K562 (cell line): ENCODE data around the gene LRP1-AS. TPM values are rescaled to one million over a fixed set of nuclear protein-coding genes. Genes with fewer than 3 reads are reported as not detected.

Source experiments
- ATAC-seq: fragments of 200-7000 bp; cut with Tn5 transposase; 3 replicates; pipeline ENCODE4 v1.9.1; 2020; ENCODE audit warnings: moderate library complexity
- BruUV-seq: library from RNA; stranded (reverse); fragments of 400-500 nt; replicated peaks from 2 replicates; lab custom pipeline; 2021; lab: Mats Ljungman, UMichigan
- CTCF ChIA-PET: fragments of 300-600 bp; formaldehyde crosslinking; extraction: SDS; loops from one replicate; lab custom pipeline; 2021; ENCODE audit warnings: low intra/inter-chr PET ratio; lab: Yijun Ruan, JAX
- POLR2A ChIA-PET: fragments of 300-600, 350-650 bp; sonication (Branson Sonifier 250); formaldehyde crosslinking; extraction: SDS; loops from one replicate; lab custom pipeline; 2021; ENCODE audit warnings: antibody characterized with exemption, inconsistent platforms; lab: Yijun Ruan, JAX
- DNase-seq, 4 experiments: peaks; one replicate each; pipeline versions ENCODE4 v3.0.0 to v3.0.0-alpha.2; 2011 to 2018; ENCODE audit warnings: low spot score in 3 of 4, mixed read lengths in 3 of 4; ENCODE audit errors: extremely low read depth in 1 of 4
- FAIRE-seq: peaks from 2 replicates; lab custom pipeline; 2011; peaks lifted over from hg19 to GRCh38; lab: Jason Lieb, UNC
- H2AFZ ChIP-seq: 2 replicates; pipeline ENCODE4 v1.6.0; 2011; ENCODE audit warnings: low read depth, low read length, control low read depth, inconsistent platforms
- H3K27ac ChIP-seq: fragments of 200-600 bp; 3 replicates; pipeline ENCODE4 v1.8.0; 2011; ENCODE audit warnings: low read depth, mild to moderate bottlenecking, control low read depth, inconsistent platforms, low read length, moderate library complexity, mixed read lengths; ENCODE audit errors: extremely low read depth
- H3K27me3 ChIP-seq, 2 experiments: fragments of 300-600 bp in 1 of 2; 2 replicates in 1 of 2; 3 replicates in 1 of 2; pipeline versions ENCODE4 v1.6.0 to v1.8.0; 2011; ENCODE audit warnings: inconsistent platforms in 2 of 2, low read length in 2 of 2, mild to moderate bottlenecking in 1 of 2, mixed read lengths in 1 of 2, moderate library complexity in 1 of 2; ENCODE audit not compliant: control insufficient read depth in 2 of 2, insufficient read depth in 2 of 2
- H3K36me3 ChIP-seq: fragments of 300-600 bp; 3 replicates; pipeline ENCODE4 v1.8.0; 2011; ENCODE audit warnings: mild to moderate bottlenecking, low read length, inconsistent platforms; ENCODE audit not compliant: control insufficient read depth, insufficient read depth
- H3K4me1 ChIP-seq, 2 experiments: fragments of 200-600 bp in 1 of 2; replicated peaks in 1 of 2; 2 replicates in 1 of 2; 3 replicates in 1 of 2; pipeline versions ENCODE4 v1.5.1 to v1.8.0; 2011; ENCODE audit warnings: inconsistent platforms in 2 of 2, low read length in 2 of 2, mild to moderate bottlenecking in 1 of 2, mixed read lengths in 1 of 2, moderate library complexity in 1 of 2; ENCODE audit not compliant: control insufficient read depth in 2 of 2, insufficient read depth in 2 of 2
- H3K4me2 ChIP-seq: 2 replicates; pipeline ENCODE4 v1.6.1; 2011; ENCODE audit warnings: low read length, control low read depth, inconsistent platforms, mixed read lengths; ENCODE audit not compliant: insufficient read depth
- H3K4me3 ChIP-seq: fragments of 200-600 bp; sonication (generic), shearing (Covaris generic); 2 replicates; pipeline ENCODE4 v1.5.1; 2016; ENCODE audit warnings: control low read depth, inconsistent platforms
- H3K79me2 ChIP-seq: fragments of 200-600 bp; 3 replicates; pipeline ENCODE4 v1.8.0; 2011; ENCODE audit warnings: low read length, inconsistent platforms; ENCODE audit not compliant: control insufficient read depth, insufficient read depth
- H3K9ac ChIP-seq, 2 experiments: 2 replicates each; pipeline versions ENCODE4 v1.6.0 to v1.6.1; 2011; ENCODE audit warnings: low read depth in 2 of 2, low read length in 2 of 2, control low read depth in 1 of 2, inconsistent platforms in 1 of 2, mild to moderate bottlenecking in 1 of 2, mixed read lengths in 1 of 2; ENCODE audit not compliant: insufficient read depth in 1 of 2
- H3K9me1 ChIP-seq: one replicate; pipeline ENCODE4 v1.6.0; 2011; ENCODE audit warnings: inconsistent platforms, mild to moderate bottlenecking, low read length, moderate library complexity; ENCODE audit not compliant: control insufficient read depth, insufficient read depth
- H3K9me3 ChIP-seq: replicated peaks from 2 replicates; pipeline ENCODE4 v1.5.1; 2011; ENCODE audit warnings: low read depth, low read length, inconsistent platforms; ENCODE audit not compliant: control insufficient read depth, insufficient read depth
- H4K20me1 ChIP-seq: replicated peaks from 2 replicates; pipeline ENCODE4 v1.6.1; 2011; ENCODE audit warnings: low read length, inconsistent platforms, mixed read lengths; ENCODE audit not compliant: control insufficient read depth, insufficient read depth
- CBFA2T3 ChIP-seq: fragments of 450-650 bp; IDR thresholded peaks from 2 replicates; pipeline ENCODE4 v1.6.1; 2017
- CEBPG ChIP-seq, 3 experiments: fragments of 200-800 bp in 1 of 3; sonication (Bioruptor generic) in 1 of 3; sonication (generic) in 1 of 3; formaldehyde crosslinking in 1 of 3; IDR thresholded peaks in 2 of 3; conservative IDR thresholded peaks in 1 of 3; 2 replicates each; pipeline versions ENCODE4 v1.6.1 to v1.8.0; 2016 to 2022; ENCODE audit warnings: missing compliant biosample characterization in 2 of 3, missing genetic modification characterization in 2 of 3, mild to moderate bottlenecking in 1 of 3, missing genetic modification reagents in 1 of 3
- ELF4 ChIP-seq: fragments of 450-650 bp; formaldehyde crosslinking; IDR thresholded peaks from 2 replicates; pipeline ENCODE4 v1.4.0; 2022; ENCODE audit warnings: missing genetic modification characterization
- KHSRP ChIP-seq: fragments of 450-650 bp; IDR thresholded peaks from 2 replicates; pipeline ENCODE4 v1.6.1; 2017
- RBM22 ChIP-seq: fragments of 200-400 bp; formaldehyde crosslinking; IDR thresholded peaks from 2 replicates; pipeline ENCODE4 v1.6.1; 2018; ENCODE audit warnings: low read length, low read depth; ENCODE audit not compliant: poor library complexity, severe bottlenecking
- RBM39 ChIP-seq: fragments of 200-400 bp; formaldehyde crosslinking; optimal IDR thresholded peaks from 2 replicates; pipeline ENCODE3; 2018; ENCODE audit warnings: low read depth, low read length
- SMAD2 ChIP-seq: fragments of 150-350 bp; IDR thresholded peaks from 2 replicates; pipeline ENCODE4 v1.6.1; 2014; ENCODE audit warnings: low read depth, mild to moderate bottlenecking, low read length
- SMARCB1 ChIP-seq: IDR thresholded peaks from 2 replicates; pipeline ENCODE4 v1.6.1; 2011; ENCODE audit warnings: improper control_type of control experiment, low read depth; ENCODE audit not compliant: insufficient read length
- SMARCE1 ChIP-seq: fragments of 450-650 bp; IDR thresholded peaks from 2 replicates; pipeline ENCODE4 v1.7.1; 2016; ENCODE audit warnings: mild to moderate bottlenecking
- SRSF7 ChIP-seq: fragments of 200-400 bp; formaldehyde crosslinking; optimal IDR thresholded peaks from 2 replicates; pipeline ENCODE3; 2017; ENCODE audit warnings: mild to moderate bottlenecking, low read depth, low read length
- TAL1 ChIP-seq: fragments of 450-650 bp; IDR thresholded peaks from 2 replicates; pipeline ENCODE4 v1.6.1; 2016; ENCODE audit warnings: mild to moderate bottlenecking
- ZNF133 ChIP-seq: fragments of 250-450 bp; sonication (Bioruptor Pico); IDR thresholded peaks from 2 replicates; pipeline ENCODE4 v1.4.0; 2020; ENCODE audit warnings: mild to moderate bottlenecking
- ZNF324 ChIP-seq: fragments of 250-450 bp; sonication (Bioruptor Pico); IDR thresholded peaks from 2 replicates; pipeline ENCODE4 v1.4.0; 2020; ENCODE audit warnings: mild to moderate bottlenecking
- ZNF561 ChIP-seq: fragments of 450-650 bp; formaldehyde crosslinking; conservative IDR thresholded peaks from 2 replicates; pipeline ENCODE4 v1.4.0; 2020; ENCODE audit warnings: mild to moderate bottlenecking, moderate library complexity
- ZNF583 ChIP-seq: fragments of 250-450 bp; sonication (Bioruptor Pico); IDR thresholded peaks from 2 replicates; pipeline ENCODE4 v1.4.0; 2020
- WGBS: fragments of 100-300 bp; shearing (Covaris generic); methylation state at CpG from one replicate; pipeline ENCODE4 v1.1.6; 2016; ENCODE audit warnings: low coverage, mixed read lengths; ENCODE audit not compliant: insufficient coverage; ENCODE audit errors: missing lambda C conversion rate; 5-methylcytosine and 5-hydroxymethylcytosine counted together
- in situ Hi-C: fragments of 300-500 bp; cut with MboI; formaldehyde crosslinking; loops from 4 replicates; pipeline ENCODE4 v1.15.0; 2018; ENCODE audit warnings: inconsistent platforms, mixed read lengths
- intact Hi-C: fragments of 100-400 bp; cut with micrococcal nuclease; formaldehyde crosslinking; loops from 2 replicates; pipeline ENCODE4 v1.14.2; 2022
- polyA plus RNA-seq, 8 experiments: library from polyadenylated mRNA; depleted of rRNA in 4 of 8; stranded (reverse) in 5 of 8; unstranded in 3 of 8; fragments of >200 nt; fragmentation: Nextera tagmentation in 2 of 8; fragmentation: Illumina TruSeq in 1 of 8; extraction: Ambion mirVana in 2 of 8; extraction: Trizol in 1 of 8; gene quantifications; 2 replicates each; pipeline versions ENCODE4 v1.2.1 to v1.2.3, GENCODE V29; 2011 to 2014; ENCODE audit warnings: inconsistent platforms in 1 of 8, missing spikeins in 1 of 8
- total RNA-seq, 7 experiments: library from RNA; depleted of rRNA in 6 of 7; stranded (reverse); fragments of >200 nt in 6 of 7; fragmentation: Illumina TruSeq in 2 of 7; extraction: Trizol in 2 of 7; gene quantifications; 2 replicates each; pipeline versions ENCODE4 v1.2.1 to v1.2.3, GENCODE V29; 2011 to 2021; ENCODE audit warnings: low replicate concordance in 1 of 7
- TF ChIP-seq, protein P1 (sequence below): fragments of 250-450 bp; sonication (Bioruptor Pico); IDR thresholded peaks from 2 replicates; pipeline ENCODE4 v1.9.0; 2021; ENCODE audit warnings: mild to moderate bottlenecking, inconsistent platforms
- TF ChIP-seq, protein P2 (sequence below): sonication (generic); IDR thresholded peaks from 2 replicates; pipeline ENCODE4 v1.6.1; 2016
- TF ChIP-seq, protein P3 (sequence below): fragments of 450-650 bp; formaldehyde crosslinking; IDR thresholded peaks from 2 replicates; pipeline ENCODE4 v1.4.0; 2022; ENCODE audit warnings: missing genetic modification characterization

Gene LRP1-AS
- total and polyA plus RNA-seq, 9 of the 15 experiments (the other 6 are each of a cell fraction or from before 2014, with no cell fraction given): not detected

DNA sequence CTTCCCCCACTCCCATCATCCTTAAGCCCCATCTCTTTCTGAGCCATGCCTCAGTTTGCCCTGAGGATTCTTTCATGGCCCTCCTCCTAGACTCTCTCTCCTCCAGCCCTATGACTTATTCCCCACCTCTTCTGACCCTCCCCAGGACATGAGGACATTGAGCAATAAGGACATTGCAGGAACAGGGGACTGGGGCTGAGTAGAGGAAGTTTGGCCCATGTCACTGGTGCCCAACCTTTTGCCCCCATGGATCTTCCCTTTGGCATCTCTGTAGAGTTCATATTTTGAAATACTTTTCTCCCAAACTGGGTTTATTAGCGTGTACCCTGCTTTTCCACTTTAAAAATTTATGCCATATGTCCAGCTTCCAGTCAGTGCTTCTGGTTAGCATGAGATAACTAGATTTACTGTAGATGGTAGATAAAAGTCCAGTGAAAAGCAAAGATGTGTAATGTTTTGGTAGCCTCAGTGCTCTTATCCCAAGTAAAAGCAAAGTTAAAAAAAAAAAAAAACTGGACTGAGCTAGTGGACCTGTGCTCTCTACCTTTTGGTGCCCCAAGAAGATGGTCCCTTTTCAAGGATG is 6.1 kb upstream of the LRP1-AS start:
- ChIA-PET CTCF (no interaction called here), POLR2A (interaction anchor here (0.7 kb wide), 1 partner anchor 465 kb away, joined by 3 read pairs; the partner anchor contains the start of gene PTGES3)
- H3K79me2 ChIP-seq: no peaks in the 10 kb centered on the region
- DNase-seq (no peak), FAIRE-seq (no peak), ATAC-seq (no peak)
- intact Hi-C loops: no loop called here
- H2AFZ ChIP-seq: no peak overlapping the region
- no peak overlapping the region for H3K4me3 ChIP-seq
- 8% methylated on average over 1 of the region's 1 CpG for WGBS
- H3K27me3 ChIP-seq: peaks cover 13 to 21% of the 10 kb centered on the region in 2 experiments; a peak in 4 of 5 replicates
- no peak overlapping the region for H3K27ac ChIP-seq
- in situ Hi-C loops: no loop called here
- no peak overlapping the region for H3K4me2 ChIP-seq
- H3K36me3 ChIP-seq: no peaks in the 10 kb centered on the region
- BruUV-seq: no TSS peak
- H3K4me1 ChIP-seq: peaks cover 8 to 11% of the 10 kb centered on the region in 2 experiments
- H3K9ac ChIP-seq: no peak overlapping the region; a peak in 1 of 4 replicates
- no peaks in the 10 kb centered on the region for H3K9me1 ChIP-seq
- H4K20me1 ChIP-seq: no peaks in the 10 kb centered on the region
- H3K9me3 ChIP-seq: no peaks in the 10 kb centered on the region
- TF ChIP-seq TAL1 (0 out of 2 replicates have a peak, but pooled peaks have one; percentile 13), ELF4 (CRISPR knock-in tag) (no peak), ZNF561 (no peak), ZNF324 (CRISPR knock-in tag) (no peak), SMARCE1 (no peak), ZNF583 (no peak), ZNF133 (CRISPR knock-in tag) (no peak), SRSF7 (no peak), KHSRP (no peak), RBM22 (no peak), CEBPG (CRISPR knock-in tag; IDR thresholded peaks at IDR 0.05) (no peak), CEBPG (tag; conservative IDR thresholded peaks at IDR 0.05 in 1 of 2, IDR thresholded peaks at IDR 0.05 in 1 of 2) (peak in 1 of 2 experiments; percentile 36; a peak in 1 of 4 replicates), SMARCB1 (no peak), SMAD2 (no peak), RBM39 (no peak), CBFA2T3 (peak; percentile 35)
- TF ChIP-seq, protein P1, sequence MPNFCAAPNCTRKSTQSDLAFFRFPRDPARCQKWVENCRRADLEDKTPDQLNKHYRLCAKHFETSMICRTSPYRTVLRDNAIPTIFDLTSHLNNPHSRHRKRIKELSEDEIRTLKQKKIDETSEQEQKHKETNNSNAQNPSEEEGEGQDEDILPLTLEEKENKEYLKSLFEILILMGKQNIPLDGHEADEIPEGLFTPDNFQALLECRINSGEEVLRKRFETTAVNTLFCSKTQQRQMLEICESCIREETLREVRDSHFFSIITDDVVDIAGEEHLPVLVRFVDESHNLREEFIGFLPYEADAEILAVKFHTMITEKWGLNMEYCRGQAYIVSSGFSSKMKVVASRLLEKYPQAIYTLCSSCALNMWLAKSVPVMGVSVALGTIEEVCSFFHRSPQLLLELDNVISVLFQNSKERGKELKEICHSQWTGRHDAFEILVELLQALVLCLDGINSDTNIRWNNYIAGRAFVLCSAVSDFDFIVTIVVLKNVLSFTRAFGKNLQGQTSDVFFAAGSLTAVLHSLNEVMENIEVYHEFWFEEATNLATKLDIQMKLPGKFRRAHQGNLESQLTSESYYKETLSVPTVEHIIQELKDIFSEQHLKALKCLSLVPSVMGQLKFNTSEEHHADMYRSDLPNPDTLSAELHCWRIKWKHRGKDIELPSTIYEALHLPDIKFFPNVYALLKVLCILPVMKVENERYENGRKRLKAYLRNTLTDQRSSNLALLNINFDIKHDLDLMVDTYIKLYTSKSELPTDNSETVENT (CRISPR knock-in tag): no peak
- TF ChIP-seq, protein P2, sequence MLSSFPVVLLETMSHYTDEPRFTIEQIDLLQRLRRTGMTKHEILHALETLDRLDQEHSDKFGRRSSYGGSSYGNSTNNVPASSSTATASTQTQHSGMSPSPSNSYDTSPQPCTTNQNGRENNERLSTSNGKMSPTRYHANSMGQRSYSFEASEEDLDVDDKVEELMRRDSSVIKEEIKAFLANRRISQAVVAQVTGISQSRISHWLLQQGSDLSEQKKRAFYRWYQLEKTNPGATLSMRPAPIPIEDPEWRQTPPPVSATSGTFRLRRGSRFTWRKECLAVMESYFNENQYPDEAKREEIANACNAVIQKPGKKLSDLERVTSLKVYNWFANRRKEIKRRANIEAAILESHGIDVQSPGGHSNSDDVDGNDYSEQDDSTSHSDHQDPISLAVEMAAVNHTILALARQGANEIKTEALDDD: peak; percentile 75
- TF ChIP-seq, protein P3, sequence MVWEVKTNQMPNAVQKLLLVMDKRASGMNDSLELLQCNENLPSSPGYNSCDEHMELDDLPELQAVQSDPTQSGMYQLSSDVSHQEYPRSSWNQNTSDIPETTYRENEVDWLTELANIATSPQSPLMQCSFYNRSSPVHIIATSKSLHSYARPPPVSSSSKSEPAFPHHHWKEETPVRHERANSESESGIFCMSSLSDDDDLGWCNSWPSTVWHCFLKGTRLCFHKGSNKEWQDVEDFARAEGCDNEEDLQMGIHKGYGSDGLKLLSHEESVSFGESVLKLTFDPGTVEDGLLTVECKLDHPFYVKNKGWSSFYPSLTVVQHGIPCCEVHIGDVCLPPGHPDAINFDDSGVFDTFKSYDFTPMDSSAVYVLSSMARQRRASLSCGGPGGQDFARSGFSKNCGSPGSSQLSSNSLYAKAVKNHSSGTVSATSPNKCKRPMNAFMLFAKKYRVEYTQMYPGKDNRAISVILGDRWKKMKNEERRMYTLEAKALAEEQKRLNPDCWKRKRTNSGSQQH (CRISPR knock-in tag): no peak
